SK-MEL-5 (cell line): ENCODE results near the gene CGAS. TPM values are rescaled to one million over a fixed set of nuclear protein-coding genes. Genes with fewer than 3 reads are reported as not detected.

ENCODE experiments used
- small RNA-seq, 2 experiments: library from RNA; depleted of rRNA; stranded (forward); fragments of <200 nt; gene quantifications; one replicate each; pipeline ENCODE3, GENCODE V24; 2014
- total RNA-seq: library from RNA; depleted of rRNA; stranded (reverse); fragments of >200 nt; shearing (Covaris generic); gene quantifications from 2 replicates; pipeline ENCODE4 v1.2.3, GENCODE V29; 2014; rRNA removed

CGAS gene
- total RNA-seq, 1 experiment from 2014 or later = not detected

Small RNAs within 50 kb of the gene (small RNA-seq; reads per million reads assigned to genes)
- gene RN7SL827P (0 to 0.38 reads per million in 2 experiments), gene RNU6-975P (0 reads per million in 2 experiments)

Other genes with a start within 250 kb of the CGAS start
- not detected in 2 replicates for gene KHDC1L, start 226.8 kb downstream of the CGAS start, total RNA-seq
- gene KHDC1, start 189.1 kb downstream of the CGAS start, total RNA-seq = 0.19 TPM in 1 of 2 replicates, not detected in the other
- gene DPPA5, start 98.0 kb downstream of the CGAS start, total RNA-seq = not detected in 2 replicates
- not detected in 2 replicates for gene KHDC3L, start 89.6 kb downstream of the CGAS start, total RNA-seq
- not detected in 2 replicates for gene OOEP, start 82.4 kb downstream of the CGAS start, total RNA-seq
- gene DDX43, start 57.5 kb downstream of the CGAS start, total RNA-seq = not detected in 2 replicates
- gene MTO1, start 9.4 kb upstream of the CGAS start, total RNA-seq = 22.6 and 26.3 TPM in 2 replicates
- gene EEF1A1, start 68.7 kb upstream of the CGAS start, total RNA-seq = 12,462 and 13,460 TPM in 2 replicates
- gene SLC17A5, start 201.7 kb upstream of the CGAS start, total RNA-seq = 24.9 and 25.0 TPM in 2 replicates
- 53.1 and 55.9 TPM in 2 replicates for gene CD109, start 243.9 kb upstream of the CGAS start, total RNA-seq